Measurements from ENCODE around the gene ABCG8.

The ABCG8 gene

GRCh38 chr2:43800894-43801293, 37.9 kb upstream of the ABCG8 start:
- ChIA-PET CTCF (interaction anchor here (1.0 kb wide), 1 partner anchor 9 kb away, joined by 3 read pairs; no protein-coding TSS in a partner anchor), POLR2A (no interaction called here)
- Histone ChIP-seq H3K36me3 (ENCODE audit: control insufficient read depth in 4 of 4, insufficient read depth in 4 of 4, low read length in 3 of 4) (peaks cover 2 to 6% (median 4%) of the 10 kb centered on the region in 4 experiments), H3K9me3 (ENCODE audit: control extremely low read depth in 1 of 5, control insufficient read depth in 4 of 5, insufficient read depth in 2 of 5, low read depth in 1 of 5, low read length in 4 of 5) (no peaks in the 10 kb centered on the region), H3K27ac (ENCODE audit: insufficient read depth in 1 of 2, low read depth in 1 of 2, low read length in 2 of 2, poor library complexity in 1 of 2, severe bottlenecking in 2 of 2) (no peak overlapping the region), H3K4me3 (ENCODE audit: control insufficient read depth in 1 of 7, extremely low read depth in 1 of 7, insufficient read depth in 4 of 7, low read depth in 2 of 7, low read length in 6 of 7) (no peak overlapping the region), H3K27me3 (replicated peaks in 2 of 5; ENCODE audit: control insufficient read depth in 4 of 5, insufficient read depth in 5 of 5, low read length in 4 of 5) (no peaks in the 10 kb centered on the region), H3K4me1 (ENCODE audit: control extremely low read depth in 1 of 4, control insufficient read depth in 4 of 4, insufficient read depth in 4 of 4, low read length in 3 of 4) (no peaks in the 10 kb centered on the region)
- DNase-seq = no peak

DNA sequence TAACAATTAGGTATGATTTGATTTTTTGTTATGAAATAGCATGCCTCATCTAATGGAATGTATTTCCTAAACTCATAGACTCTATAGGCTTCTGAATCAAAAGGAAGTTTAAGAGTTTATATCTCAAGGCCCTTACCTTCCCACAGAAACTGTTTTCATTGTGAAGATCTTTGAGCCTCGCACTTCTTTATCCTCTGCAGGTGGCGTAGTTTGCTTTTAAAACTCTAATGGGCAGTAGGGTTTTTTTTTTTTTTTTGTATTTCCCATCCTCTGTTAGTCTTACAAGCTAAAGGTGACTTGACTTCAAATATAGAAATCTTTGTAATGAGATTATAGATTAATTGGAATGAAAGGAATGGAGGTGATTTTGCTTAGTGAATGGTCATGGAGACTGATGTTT, 36.6 kb upstream of the ABCG8 start:
- H3K4me1 ChIP-seq (ENCODE audit: control extremely low read depth in 1 of 4, control insufficient read depth in 4 of 4, insufficient read depth in 4 of 4, low read length in 3 of 4) = no peaks in the 10 kb centered on the region
- WGBS (ENCODE audit: insufficient coverage) = no CpG with 5 or more reads among the region's 2 CpGs
- no peak overlapping the region for H3K27ac ChIP-seq (ENCODE audit: insufficient read depth in 1 of 2, low read depth in 1 of 2, low read length in 2 of 2, poor library complexity in 1 of 2, severe bottlenecking in 2 of 2)
- CTCF ChIA-PET = no interaction called here
- POLR2A ChIA-PET = no interaction called here
- no peaks in the 10 kb centered on the region for H3K9me3 ChIP-seq (ENCODE audit: control extremely low read depth in 1 of 5, control insufficient read depth in 4 of 5, insufficient read depth in 2 of 5, low read depth in 1 of 5, low read length in 4 of 5)
- DNase-seq = no peak
- H3K36me3 ChIP-seq (ENCODE audit: control insufficient read depth in 4 of 4, insufficient read depth in 4 of 4, low read length in 3 of 4) = peaks cover 0 to 6% (median 3%) of the 10 kb centered on the region in 4 experiments
- H3K27me3 ChIP-seq (replicated peaks in 2 of 5; ENCODE audit: control insufficient read depth in 4 of 5, insufficient read depth in 5 of 5, low read length in 4 of 5) = no peaks in the 10 kb centered on the region
- no peak overlapping the region for H3K4me3 ChIP-seq (ENCODE audit: control insufficient read depth in 1 of 7, extremely low read depth in 1 of 7, insufficient read depth in 4 of 7, low read depth in 2 of 7, low read length in 6 of 7)

DNA sequence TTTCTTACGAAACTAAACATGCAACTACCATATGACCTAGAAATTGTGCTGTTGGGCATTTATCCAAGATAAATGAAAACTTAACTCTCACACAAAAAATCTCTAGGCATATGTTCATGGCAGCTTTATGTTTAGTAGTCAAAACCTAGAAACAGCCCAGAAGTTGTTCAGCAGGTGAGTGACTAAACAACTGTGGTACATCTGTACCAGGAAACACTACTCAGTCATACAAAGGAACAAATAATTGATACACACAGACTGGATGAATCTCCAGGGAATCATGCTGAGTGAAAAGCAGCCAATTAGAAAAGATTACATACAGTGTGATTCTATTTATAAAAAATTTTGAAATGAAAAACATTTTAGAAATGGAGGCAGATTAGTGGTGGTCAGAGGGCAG, 35.7 kb upstream of the ABCG8 start:
- Histone ChIP-seq H3K27ac (ENCODE audit: insufficient read depth in 1 of 2, low read depth in 1 of 2, low read length in 2 of 2, poor library complexity in 1 of 2, severe bottlenecking in 2 of 2) (no peak overlapping the region), H3K9me3 (ENCODE audit: control extremely low read depth in 1 of 5, control insufficient read depth in 4 of 5, insufficient read depth in 2 of 5, low read depth in 1 of 5, low read length in 4 of 5) (no peaks in the 10 kb centered on the region), H3K4me1 (ENCODE audit: control extremely low read depth in 1 of 4, control insufficient read depth in 4 of 4, insufficient read depth in 4 of 4, low read length in 3 of 4) (no peaks in the 10 kb centered on the region), H3K36me3 (ENCODE audit: control insufficient read depth in 4 of 4, insufficient read depth in 4 of 4, low read length in 3 of 4) (peaks cover 0 to 6% (median 3%) of the 10 kb centered on the region in 4 experiments), H3K4me3 (ENCODE audit: control insufficient read depth in 1 of 7, extremely low read depth in 1 of 7, insufficient read depth in 4 of 7, low read depth in 2 of 7, low read length in 6 of 7) (no peak overlapping the region), H3K27me3 (replicated peaks in 2 of 5; ENCODE audit: control insufficient read depth in 4 of 5, insufficient read depth in 5 of 5, low read length in 4 of 5) (no peaks in the 10 kb centered on the region)
- ChIA-PET CTCF (no interaction called here), POLR2A (no interaction called here)
- no CpG with 5 or more reads among the region's 1 CpG for WGBS (ENCODE audit: insufficient coverage)
- no peak for DNase-seq

DNA sequence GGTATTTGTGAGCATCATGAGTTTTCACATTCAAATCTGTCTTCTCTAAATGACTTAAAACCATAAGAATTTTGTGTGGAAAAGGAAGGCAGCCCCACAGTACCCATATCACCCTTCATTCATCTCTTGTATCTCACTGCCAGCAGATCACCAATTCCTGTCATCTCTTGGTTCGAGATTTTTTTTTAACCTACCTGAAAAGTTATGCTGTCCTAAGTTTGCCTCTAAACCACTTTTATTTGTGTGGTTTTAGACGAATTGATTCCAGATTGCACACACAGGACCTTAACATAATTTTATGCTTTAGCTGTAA, 32.1 kb upstream of the ABCG8 start:
- CTCF ChIA-PET = no interaction called here
- H3K4me1 ChIP-seq (ENCODE audit: control extremely low read depth in 1 of 4, control insufficient read depth in 4 of 4, insufficient read depth in 4 of 4, low read length in 3 of 4) = no peaks in the 10 kb centered on the region
- H3K27me3 ChIP-seq (replicated peaks in 2 of 5; ENCODE audit: control insufficient read depth in 4 of 5, insufficient read depth in 5 of 5, low read length in 4 of 5) = no peaks in the 10 kb centered on the region
- WGBS (ENCODE audit: insufficient coverage) = 100% methylated on average over 1 of the region's 2 CpGs
- DNase-seq = no peak
- peaks cover 0 to 10% (median 4%) of the 10 kb centered on the region in 4 experiments for H3K36me3 ChIP-seq (ENCODE audit: control insufficient read depth in 4 of 4, insufficient read depth in 4 of 4, low read length in 3 of 4)
- no peak overlapping the region for H3K4me3 ChIP-seq (ENCODE audit: control insufficient read depth in 1 of 7, extremely low read depth in 1 of 7, insufficient read depth in 4 of 7, low read depth in 2 of 7, low read length in 6 of 7)
- POLR2A ChIA-PET = no interaction called here
- no peak overlapping the region for H3K27ac ChIP-seq (ENCODE audit: insufficient read depth in 1 of 2, low read depth in 1 of 2, low read length in 2 of 2, poor library complexity in 1 of 2, severe bottlenecking in 2 of 2)
- no peaks in the 10 kb centered on the region for H3K9me3 ChIP-seq (ENCODE audit: control extremely low read depth in 1 of 5, control insufficient read depth in 4 of 5, insufficient read depth in 2 of 5, low read depth in 1 of 5, low read length in 4 of 5)

- POLR2A ChIA-PET = no interaction called here
- WGBS (ENCODE audit: insufficient coverage) = 100% methylated on average over 1 of the region's 2 CpGs
Measured at GRCh38 chr2:43810452-43810851, 28.3 kb upstream of the ABCG8 start.

DNA sequence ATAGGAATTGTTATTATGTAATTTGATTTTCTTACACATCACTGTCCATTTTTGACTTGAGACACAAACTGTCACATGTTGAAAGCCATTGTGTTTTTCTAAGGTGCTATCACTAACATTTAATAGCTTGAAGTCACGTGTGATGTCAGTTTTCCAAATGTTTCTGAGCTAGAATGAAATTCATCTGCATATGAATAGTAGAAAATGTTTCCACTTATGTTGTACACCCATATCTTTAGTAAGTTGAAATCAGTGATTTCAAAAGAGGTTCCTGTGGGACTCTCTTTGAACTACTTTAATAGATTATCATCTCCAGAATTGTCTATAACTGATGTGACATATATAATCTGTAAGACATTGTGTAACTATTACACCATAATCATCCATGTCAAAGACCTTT, 27.9 kb upstream of the ABCG8 start:
- Histone ChIP-seq H3K4me3 (ENCODE audit: control insufficient read depth in 1 of 7, extremely low read depth in 1 of 7, insufficient read depth in 4 of 7, low read depth in 2 of 7, low read length in 6 of 7) (no peak overlapping the region), H3K9me3 (ENCODE audit: control extremely low read depth in 1 of 5, control insufficient read depth in 4 of 5, insufficient read depth in 2 of 5, low read depth in 1 of 5, low read length in 4 of 5) (no peaks in the 10 kb centered on the region), H3K4me1 (ENCODE audit: control extremely low read depth in 1 of 4, control insufficient read depth in 4 of 4, insufficient read depth in 4 of 4, low read length in 3 of 4) (no peaks in the 10 kb centered on the region), H3K27ac (ENCODE audit: insufficient read depth in 1 of 2, low read depth in 1 of 2, low read length in 2 of 2, poor library complexity in 1 of 2, severe bottlenecking in 2 of 2) (no peak overlapping the region), H3K27me3 (replicated peaks in 2 of 5; ENCODE audit: control insufficient read depth in 4 of 5, insufficient read depth in 5 of 5, low read length in 4 of 5) (no peaks in the 10 kb centered on the region), H3K36me3 (ENCODE audit: control insufficient read depth in 4 of 4, insufficient read depth in 4 of 4, low read length in 3 of 4) (peaks cover 0 to 4% (median under 1%) of the 10 kb centered on the region in 4 experiments)
- DNase-seq = no peak
- CTCF ChIA-PET = no interaction called here
- WGBS (ENCODE audit: insufficient coverage) = no CpG with 5 or more reads among the region's 1 CpG
- POLR2A ChIA-PET = no interaction called here

More at GRCh38 chr2:43810452-43810851, 28.3 kb upstream of the ABCG8 start:
- CTCF ChIA-PET = interaction anchor here (1.4 kb wide), 1 partner anchor 11 kb away, joined by 6 read pairs; no protein-coding TSS in a partner anchor
- DNase-seq = no peak
- Histone ChIP-seq H3K27me3 (replicated peaks in 2 of 5; ENCODE audit: control insufficient read depth in 4 of 5, insufficient read depth in 5 of 5, low read length in 4 of 5) (no peaks in the 10 kb centered on the region), H3K4me3 (ENCODE audit: control insufficient read depth in 1 of 7, extremely low read depth in 1 of 7, insufficient read depth in 4 of 7, low read depth in 2 of 7, low read length in 6 of 7) (no peak overlapping the region), H3K9me3 (ENCODE audit: control extremely low read depth in 1 of 5, control insufficient read depth in 4 of 5, insufficient read depth in 2 of 5, low read depth in 1 of 5, low read length in 4 of 5) (no peaks in the 10 kb centered on the region), H3K36me3 (ENCODE audit: control insufficient read depth in 4 of 4, insufficient read depth in 4 of 4, low read length in 3 of 4) (peaks cover 0 to 4% (median 2%) of the 10 kb centered on the region in 4 experiments), H3K27ac (ENCODE audit: insufficient read depth in 1 of 2, low read depth in 1 of 2, low read length in 2 of 2, poor library complexity in 1 of 2, severe bottlenecking in 2 of 2) (no peak overlapping the region), H3K4me1 (ENCODE audit: control extremely low read depth in 1 of 4, control insufficient read depth in 4 of 4, insufficient read depth in 4 of 4, low read length in 3 of 4) (no peaks in the 10 kb centered on the region)

DNA sequence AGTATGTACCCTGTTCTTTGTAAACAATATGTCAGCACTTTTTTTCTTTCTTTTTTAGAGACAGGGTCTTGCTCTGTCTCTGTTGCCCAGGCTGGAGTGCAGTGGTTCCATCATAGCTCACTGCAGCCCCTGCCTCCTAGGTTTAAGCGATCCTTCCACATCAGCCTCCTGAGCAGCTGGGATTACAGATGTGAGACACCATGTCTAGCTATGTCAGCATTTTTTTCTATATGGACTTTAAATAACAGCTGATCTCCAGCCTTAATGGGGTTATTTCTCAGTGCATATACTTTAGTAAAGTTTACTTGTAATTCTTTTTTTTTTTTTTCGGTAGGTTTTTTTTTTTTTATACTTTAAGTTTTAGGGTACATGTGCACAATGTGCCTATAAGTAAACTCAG, 26.8 kb upstream of the ABCG8 start:
- ChIA-PET CTCF (no interaction called here), POLR2A (no interaction called here)
- Histone ChIP-seq H3K9me3 (ENCODE audit: control extremely low read depth in 1 of 5, control insufficient read depth in 4 of 5, insufficient read depth in 2 of 5, low read depth in 1 of 5, low read length in 4 of 5) (no peaks in the 10 kb centered on the region), H3K4me3 (ENCODE audit: control insufficient read depth in 1 of 7, extremely low read depth in 1 of 7, insufficient read depth in 4 of 7, low read depth in 2 of 7, low read length in 6 of 7) (no peak overlapping the region), H3K27ac (ENCODE audit: insufficient read depth in 1 of 2, low read depth in 1 of 2, low read length in 2 of 2, poor library complexity in 1 of 2, severe bottlenecking in 2 of 2) (no peak overlapping the region), H3K27me3 (replicated peaks in 2 of 5; ENCODE audit: control insufficient read depth in 4 of 5, insufficient read depth in 5 of 5, low read length in 4 of 5) (no peaks in the 10 kb centered on the region), H3K4me1 (ENCODE audit: control extremely low read depth in 1 of 4, control insufficient read depth in 4 of 4, insufficient read depth in 4 of 4, low read length in 3 of 4) (no peaks in the 10 kb centered on the region), H3K36me3 (ENCODE audit: control insufficient read depth in 4 of 4, insufficient read depth in 4 of 4, low read length in 3 of 4) (peaks cover 0 to 4% (median under 1%) of the 10 kb centered on the region in 4 experiments)
- DNase-seq = no peak
- WGBS (ENCODE audit: insufficient coverage) = 100% methylated on average over 1 of the region's 2 CpGs

Measured in common myeloid progenitor, CD34-positive (primary cell).